ENCODE data around the gene STEAP3. TPM values are rescaled to one million over a fixed set of nuclear protein-coding genes. Genes with fewer than 3 reads are reported as not detected.

The STEAP3 gene
- total and polyA plus RNA-seq, 8 donors: 2.9 to 56.7 (median 12.6) TPM

GRCh38 chr2:119263025-119263424, 39.4 kb downstream of the STEAP3 start:
- H3K9me3 ChIP-seq: no peaks in the 10 kb centered on the region
- no peak overlapping the region for H3K27ac ChIP-seq
- H3K27me3 ChIP-seq: no peaks in the 10 kb centered on the region
- H3K4me3 ChIP-seq: no peak overlapping the region
- WGBS, 5 donors: 93 to 96% (median 95%) methylated on average over 23 of the region's 23 CpGs
- intact Hi-C loops (cut with DNase I; ENCODE audit: low total_unique reads): no loop called here
- no peak for DNase-seq
- peaks cover 0 to 38% (median 26%) of the 10 kb centered on the region in 4 donors for H3K36me3 ChIP-seq
- TF ChIP-seq POLR2A (IDR thresholded peaks at IDR 0.05): no peak
- no peak for TF ChIP-seq EP300 (IDR thresholded peaks at IDR 0.05)
- no peak for TF ChIP-seq CTCF (IDR thresholded peaks at IDR 0.05)
- TF ChIP-seq POLR2AphosphoS5 (IDR thresholded peaks at IDR 0.05): no peak
- peaks cover 0 to 4% (median 0%) of the 10 kb centered on the region in 4 donors for H3K4me1 ChIP-seq

- Histone ChIP-seq H3K4me3 (no peak overlapping the region), H3K9me3 (no peaks in the 10 kb centered on the region), H3K27me3 (no peaks in the 10 kb centered on the region), H3K4me1 (peaks cover 0 to 4% (median 0%) of the 10 kb centered on the region in 4 donors), H3K36me3 (peaks cover 0 to 38% (median 26%) of the 10 kb centered on the region in 4 donors), H3K27ac (no peak overlapping the region)
- peak in 1 of 2 donors; percentile 1 for DNase-seq
- 51 to 76% (median 67%) methylated on average over 4 to 5 of the region's 5 CpGs for WGBS, 5 donors
- intact Hi-C loops (cut with DNase I; ENCODE audit: low total_unique reads): no loop called here
- TF ChIP-seq POLR2AphosphoS5 (IDR thresholded peaks at IDR 0.05) (no peak), POLR2A (IDR thresholded peaks at IDR 0.05) (no peak), EP300 (IDR thresholded peaks at IDR 0.05) (no peak), CTCF (IDR thresholded peaks at IDR 0.05) (no peak)
Measured at GRCh38 chr2:119263656-119264055, 40.0 kb downstream of the STEAP3 start.

GRCh38 chr2:119264781-119265692, 41.4 kb downstream of the STEAP3 start:
- Histone ChIP-seq H3K27me3 (no peaks in the 10 kb centered on the region), H3K4me1 (peaks cover 0 to 4% (median 0%) of the 10 kb centered on the region in 4 donors), H3K9me3 (no peaks in the 10 kb centered on the region), H3K4me3 (no peak overlapping the region), H3K27ac (no peak overlapping the region), H3K36me3 (peaks cover 0 to 33% (median 24%) of the 10 kb centered on the region in 4 donors)
- 50 to 60% (median 52%) methylated on average over 12 to 13 of the region's 13 CpGs for WGBS, 5 donors
- peak; percentile 61 to 69 for DNase-seq
- TF ChIP-seq POLR2A (IDR thresholded peaks at IDR 0.05): no peak
- peak in 5 of 7 experiments; percentile 60 to 80 (median 76) for TF ChIP-seq CTCF (IDR thresholded peaks at IDR 0.05)
- TF ChIP-seq EP300 (IDR thresholded peaks at IDR 0.05): no peak
- peak in 1 of 3 donors; percentile 17 for TF ChIP-seq POLR2AphosphoS5 (IDR thresholded peaks at IDR 0.05)
- intact Hi-C loops (cut with DNase I; ENCODE audit: low total_unique reads): no loop called here

- 84 to 89% (median 86%) methylated on average over 6 of the region's 6 CpGs for WGBS, 5 donors
- H3K27ac ChIP-seq: no peak overlapping the region
- TF ChIP-seq EP300 (IDR thresholded peaks at IDR 0.05) (no peak), CTCF (IDR thresholded peaks at IDR 0.05) (no peak), POLR2A (IDR thresholded peaks at IDR 0.05) (no peak), POLR2AphosphoS5 (IDR thresholded peaks at IDR 0.05) (no peak)
- H3K27me3 ChIP-seq: no peaks in the 10 kb centered on the region
- intact Hi-C loops (cut with DNase I; ENCODE audit: low total_unique reads): no loop called here
- DNase-seq: peak in 1 of 2 donors; percentile 0
- H3K4me3 ChIP-seq: no peak overlapping the region
- H3K9me3 ChIP-seq: no peaks in the 10 kb centered on the region
- peaks cover 0 to 33% (median 24%) of the 10 kb centered on the region in 4 donors for H3K36me3 ChIP-seq
- H3K4me1 ChIP-seq: peaks cover 0 to 4% (median 0%) of the 10 kb centered on the region in 4 donors
Measured at GRCh38 chr2:119265693-119266066, 42.0 kb downstream of the STEAP3 start.
